HL-60/S4 treated with retinoic acid at 250 ng/mL for 4 days and 3 days (cell line): ENCODE measurements around the gene LAIR1.

Experiments used
- in situ Hi-C: fragments of 300-500 bp; cut with MboI; formaldehyde crosslinking; loops from 2 replicates; pipeline ENCODE4 v1.7.0; 2022; ENCODE audit warnings: low sequenced_read_pairs

LAIR1 gene

DNA sequence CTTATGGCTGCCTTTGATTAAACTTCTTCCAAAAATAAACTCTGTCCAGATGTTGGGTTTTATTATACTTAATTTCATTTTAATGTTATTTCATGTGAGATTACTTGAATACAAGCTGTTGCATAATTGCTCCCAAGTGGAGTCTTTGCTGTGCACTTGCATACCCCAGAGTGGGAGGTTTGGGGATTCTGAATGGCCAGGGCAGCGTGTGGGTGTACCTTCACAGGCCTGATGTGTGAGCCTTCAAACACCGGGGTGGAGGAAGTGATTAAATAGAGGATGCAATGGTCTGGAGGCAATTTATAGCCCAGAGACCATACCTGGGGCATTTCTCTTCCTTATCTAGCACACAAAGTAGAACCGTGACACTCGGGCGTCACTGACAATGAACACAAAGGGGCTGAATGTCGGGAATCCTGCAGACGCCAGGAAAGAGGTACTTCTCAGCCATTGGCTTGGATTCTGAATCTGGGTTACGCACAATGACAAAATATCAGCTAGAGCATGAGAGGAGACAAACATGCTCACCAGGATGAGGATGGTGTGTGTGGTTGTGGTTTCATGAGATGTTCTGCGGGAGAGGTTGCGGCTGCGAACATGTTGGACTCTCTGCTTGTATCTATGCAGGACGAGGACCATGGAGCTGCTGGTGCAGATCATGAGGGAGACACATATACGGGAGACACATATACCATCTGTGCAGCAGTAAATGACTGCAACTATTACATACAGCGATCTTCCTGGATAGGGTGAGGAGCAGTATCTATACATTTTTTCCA lies 44.6 kb downstream of the LAIR1 start:
- in situ Hi-C loops, result no loop called here

DNA sequence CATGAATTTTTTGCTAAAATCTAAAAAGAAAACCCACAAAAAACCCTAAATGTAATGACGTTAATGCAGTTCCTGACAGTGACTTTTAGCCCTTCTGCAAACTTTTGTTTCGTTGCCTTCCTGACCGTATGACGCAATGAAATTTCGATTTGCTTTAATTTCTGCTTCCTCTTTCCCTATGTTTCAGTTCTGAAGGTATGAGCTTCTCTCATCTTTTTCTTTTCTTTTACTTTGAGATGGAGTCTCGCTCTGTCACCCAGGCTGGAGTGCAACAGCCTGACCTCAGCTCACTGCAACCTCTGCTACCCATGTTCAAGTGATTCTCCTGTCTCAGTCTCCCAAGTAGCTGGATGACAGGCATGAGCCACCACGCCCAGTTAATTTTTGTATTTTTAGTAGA lies 45.7 kb downstream of the LAIR1 start:
- in situ Hi-C loops, result no loop called here

DNA sequence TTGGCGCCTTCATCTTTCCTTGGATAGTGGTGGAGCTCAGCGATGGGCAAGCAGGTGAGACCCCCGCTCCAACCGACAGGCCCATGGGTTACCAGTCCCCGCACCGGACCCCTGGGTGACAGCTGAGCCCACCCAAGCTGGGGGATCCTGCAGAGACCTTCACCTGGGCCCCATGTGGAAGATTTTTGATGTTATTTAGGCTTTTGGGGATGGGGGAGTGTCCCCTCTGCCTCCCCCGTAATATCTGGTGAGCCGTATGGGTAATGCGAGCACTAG lies 46.8 kb downstream of the LAIR1 start:
- in situ Hi-C loops, result no loop called here

DNA sequence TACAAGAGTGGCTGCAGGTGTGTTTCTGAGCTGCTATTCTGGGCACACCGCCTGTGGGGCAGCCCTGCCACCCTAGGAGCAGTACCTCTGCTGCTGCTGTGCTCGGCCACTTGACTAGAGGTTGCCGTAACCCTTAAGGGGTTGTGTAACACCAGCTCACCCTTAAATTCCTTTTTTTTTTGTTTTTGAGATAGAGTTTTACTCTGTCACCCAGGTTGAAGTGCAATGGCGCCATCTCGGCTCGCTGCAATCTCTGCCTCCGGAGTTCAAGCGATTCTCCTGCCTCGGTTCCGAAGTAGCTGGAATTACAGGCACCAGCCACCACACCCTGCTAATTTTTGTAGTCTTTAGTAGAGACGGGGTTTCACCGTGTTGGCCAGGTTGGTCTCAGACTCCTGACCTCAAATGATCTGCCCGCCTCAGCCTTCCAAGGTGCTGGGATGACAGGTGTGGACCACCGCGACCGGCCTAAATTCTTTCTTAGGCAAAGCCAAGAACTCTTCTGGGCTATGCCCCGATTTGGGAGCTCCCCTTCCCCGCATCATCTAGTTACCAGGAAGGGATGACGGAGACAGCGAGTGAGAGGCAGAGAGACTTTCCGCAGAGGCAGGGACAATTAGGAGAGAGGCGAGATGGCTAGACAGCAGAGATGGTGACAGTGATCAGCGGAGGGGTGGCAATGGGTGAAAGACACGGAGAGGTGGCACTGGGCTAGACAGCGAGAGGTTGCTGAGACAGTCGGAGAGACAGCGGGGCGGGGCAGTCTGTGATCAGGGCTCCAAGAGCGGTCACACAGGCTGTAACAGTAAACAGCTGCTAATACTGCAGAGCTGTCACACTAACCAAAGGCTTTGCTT lies 47.4 kb downstream of the LAIR1 start:
- in situ Hi-C loops, result no loop called here

DNA sequence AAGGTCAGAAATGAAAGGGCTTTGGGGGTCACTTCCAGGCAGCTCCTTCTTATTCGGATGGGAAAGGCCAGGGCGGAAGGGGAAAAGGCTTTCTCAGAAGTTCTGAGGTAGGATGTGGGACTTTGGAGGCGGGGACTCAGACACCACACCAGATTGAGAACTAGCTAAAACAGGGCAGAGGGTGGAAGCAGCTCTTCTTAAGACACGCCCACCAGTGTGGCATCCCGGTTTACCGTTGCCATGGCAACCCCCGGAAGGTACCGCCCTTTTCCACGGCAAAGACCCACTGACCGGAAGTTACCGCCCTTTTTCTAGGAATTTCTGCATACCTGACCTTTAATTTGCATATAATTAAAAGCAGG lies 48.0 kb downstream of the LAIR1 start:
- in situ Hi-C loops, result no loop called here

DNA sequence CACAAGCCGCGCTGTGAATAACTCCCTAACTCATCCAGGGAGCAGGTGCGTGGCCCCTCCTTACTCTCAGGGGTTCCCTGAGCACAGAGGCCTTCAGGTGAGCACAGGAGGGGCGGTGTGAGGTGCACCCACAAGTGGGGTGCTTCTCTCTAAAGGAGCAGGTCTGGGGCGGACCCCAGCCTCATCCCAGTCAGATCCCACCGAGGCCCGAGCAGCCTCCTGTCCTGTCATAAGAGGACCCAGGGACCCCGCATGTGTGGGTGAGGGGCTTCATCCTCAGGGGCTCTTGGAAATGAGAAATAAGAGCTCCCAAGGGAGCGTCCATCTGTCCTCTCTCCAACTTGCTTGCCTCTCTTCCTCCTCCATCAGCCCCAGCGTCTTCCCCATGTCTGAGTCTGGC lies 48.8 kb downstream of the LAIR1 start:
- in situ Hi-C loops, result no loop called here

- in situ Hi-C loops, result no loop called here
Observed at GRCh38 chr19:54312436-54313377, 52.0 kb downstream of the LAIR1 start, which contains the start of gene LILRA5. TSS of gene LILRA5 (minus strand) at chr19:54313166. CDS start at chr19:54313019, 147 bp downstream.

DNA sequence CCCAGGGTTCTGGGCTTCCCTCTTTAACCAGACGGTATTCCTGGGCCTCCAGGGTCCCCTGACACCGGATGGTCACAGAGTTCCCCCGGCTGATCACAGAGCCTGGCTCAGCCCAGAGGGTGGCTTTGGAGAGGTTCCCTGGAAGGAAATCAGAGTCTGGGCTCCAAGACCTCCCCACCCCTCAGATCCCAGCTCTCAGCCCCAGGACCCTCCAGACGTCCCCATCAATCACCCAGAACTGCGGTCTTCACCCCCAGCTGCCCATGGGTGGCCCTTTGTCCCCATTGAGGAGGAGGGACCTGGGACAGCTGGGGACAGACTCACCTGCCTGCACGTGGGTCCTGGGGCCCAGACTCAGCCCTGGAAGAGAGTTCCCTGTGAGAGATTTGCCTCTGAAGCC lies 52.7 kb downstream of the LAIR1 start:
- in situ Hi-C loops, result no loop called here

DNA sequence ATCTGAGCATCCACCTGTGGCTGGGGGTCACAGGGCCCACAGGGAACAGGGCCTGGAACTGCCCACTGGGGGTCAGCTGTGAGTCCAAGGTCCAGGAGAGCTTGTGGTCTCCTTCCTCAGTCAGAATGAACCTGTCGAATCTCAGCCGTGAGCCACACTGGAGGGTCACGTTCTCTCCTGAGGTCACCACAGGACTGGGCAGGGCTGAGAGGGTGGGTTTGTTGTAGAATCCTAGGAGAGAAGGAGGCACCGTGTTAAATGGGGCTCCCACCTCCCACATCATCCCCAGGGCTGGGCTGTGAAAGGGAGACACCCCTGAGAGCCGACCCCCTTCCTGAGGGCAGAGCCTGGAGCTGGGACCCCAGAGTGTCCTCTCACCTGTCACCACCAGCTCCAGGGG lies 53.2 kb downstream of the LAIR1 start:
- in situ Hi-C loops, result no loop called here

DNA sequence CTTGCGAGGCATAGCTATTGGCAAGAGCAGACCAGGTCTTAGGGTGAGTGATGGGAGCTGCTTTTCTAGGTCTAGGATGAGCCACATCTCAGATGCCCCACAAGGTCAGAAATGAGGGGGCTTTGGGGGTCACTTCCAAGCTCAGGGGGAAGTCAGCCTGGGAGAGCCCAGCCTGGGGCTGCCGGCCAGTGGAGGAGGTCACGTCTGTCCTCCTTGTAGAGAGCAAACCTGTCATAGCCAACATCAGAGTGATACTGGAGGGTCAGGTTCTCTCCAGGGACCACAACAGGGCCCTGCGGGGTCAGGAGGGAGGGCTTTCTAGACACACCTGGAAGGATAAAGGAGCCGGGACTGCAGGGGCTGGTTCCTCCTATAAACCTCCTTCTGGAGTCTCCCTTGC lies 54.2 kb downstream of the LAIR1 start:
- in situ Hi-C loops, result no loop called here

- in situ Hi-C loops, result no loop called here
Observed at GRCh38 chr19:54309811-54310210, 54.9 kb downstream of the LAIR1 start.

GRCh38 chr19:54307389-54308020 lies 57.2 kb downstream of the LAIR1 start:
- in situ Hi-C loops, result no loop called here

- in situ Hi-C loops, result no loop called here
Observed at GRCh38 chr19:54305141-54305540, 59.6 kb downstream of the LAIR1 start.

- in situ Hi-C loops, result no loop called here
Observed at GRCh38 chr19:54302257-54302656, 62.5 kb downstream of the LAIR1 start.
